SK-N-DZ (cell line): Measurements from ENCODE around the gene ALOX5.
"Not testable (repeated sequence)": the region's sequence is repeated elsewhere in the genome, so short reads cannot be mapped to it uniquely, and the experiment has no call there.

Experiments used
- DNase-seq: peaks from one replicate; pipeline ENCODE4 v3.0.0-alpha.2; 2015; ENCODE audit warnings: low spot score

The ALOX5 gene

GRCh38 chr10:45374350-45375052, 485 bp downstream of the ALOX5 start:
- DNase-seq: no peak

- no peak for DNase-seq
Measured at GRCh38 chr10:45375101-45375500, 1.1 kb downstream of the ALOX5 start.

- DNase-seq: no peak
Measured at GRCh38 chr10:45375716-45376231, 1.8 kb downstream of the ALOX5 start.

GRCh38 chr10:45376371-45376801, 2.4 kb downstream of the ALOX5 start:
- DNase-seq: no peak

GRCh38 chr10:45377321-45377720, 3.3 kb downstream of the ALOX5 start:
- DNase-seq: no peak

- no peak for DNase-seq
Measured at GRCh38 chr10:45377858-45378257, 3.8 kb downstream of the ALOX5 start.

GRCh38 chr10:45378914-45379726, 5.1 kb downstream of the ALOX5 start:
- DNase-seq: no peak

GRCh38 chr10:45379891-45380540, 6.0 kb downstream of the ALOX5 start:
- no peak for DNase-seq

GRCh38 chr10:45380903-45381620, 7.0 kb downstream of the ALOX5 start:
- no peak for DNase-seq

- DNase-seq: no peak
Measured at GRCh38 chr10:45382591-45382990, 8.6 kb downstream of the ALOX5 start.

GRCh38 chr10:45383682-45384330, 9.8 kb downstream of the ALOX5 start:
- DNase-seq: no peak

GRCh38 chr10:45386657-45387056, 12.6 kb downstream of the ALOX5 start:
- no peak for DNase-seq

GRCh38 chr10:45387096-45387893, 13.3 kb downstream of the ALOX5 start:
- no peak for DNase-seq

- not testable (repeated sequence) for DNase-seq
Measured at GRCh38 chr10:45389671-45390070, 15.7 kb downstream of the ALOX5 start.

GRCh38 chr10:45391636-45392035, 17.6 kb downstream of the ALOX5 start:
- DNase-seq: not testable (repeated sequence)

- DNase-seq: no peak
Measured at GRCh38 chr10:45395554-45395953, 21.5 kb downstream of the ALOX5 start.

GRCh38 chr10:45398595-45398994, 24.6 kb downstream of the ALOX5 start:
- no peak for DNase-seq

GRCh38 chr10:45399113-45399512, 25.1 kb downstream of the ALOX5 start:
- DNase-seq: no peak

- no peak for DNase-seq
Measured at GRCh38 chr10:45403151-45403550, 29.1 kb downstream of the ALOX5 start.

- no peak for DNase-seq
Measured at GRCh38 chr10:45404087-45404769, 30.2 kb downstream of the ALOX5 start.
